ENCODE data around the gene TK1.

GRCh38 chr17:78159575-78160158 is 27.2 kb downstream of the TK1 start:
- TF ChIP-seq REST (IDR thresholded peaks at IDR 0.05; ENCODE audit: insufficient replicate concordance, low read depth) (no peak), CTCF (IDR thresholded peaks at IDR 0.05; ENCODE audit: insufficient read depth, low read length) (no peak)
